T1000 (cell line): ENCODE results near the gene RRAD.
"Not testable (repeated sequence)": the region's sequence is repeated elsewhere in the genome, so short reads cannot be mapped to it uniquely, and the experiment has no call there.

ENCODE experiments used
- DNase-seq: peaks from one replicate; lab custom pipeline; 2025; ENCODE audit warnings: mixed read lengths; lab: John Stamatoyannopoulos, UW

The RRAD gene, protein sequence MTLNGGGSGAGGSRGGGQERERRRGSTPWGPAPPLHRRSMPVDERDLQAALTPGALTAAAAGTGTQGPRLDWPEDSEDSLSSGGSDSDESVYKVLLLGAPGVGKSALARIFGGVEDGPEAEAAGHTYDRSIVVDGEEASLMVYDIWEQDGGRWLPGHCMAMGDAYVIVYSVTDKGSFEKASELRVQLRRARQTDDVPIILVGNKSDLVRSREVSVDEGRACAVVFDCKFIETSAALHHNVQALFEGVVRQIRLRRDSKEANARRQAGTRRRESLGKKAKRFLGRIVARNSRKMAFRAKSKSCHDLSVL

DNA sequence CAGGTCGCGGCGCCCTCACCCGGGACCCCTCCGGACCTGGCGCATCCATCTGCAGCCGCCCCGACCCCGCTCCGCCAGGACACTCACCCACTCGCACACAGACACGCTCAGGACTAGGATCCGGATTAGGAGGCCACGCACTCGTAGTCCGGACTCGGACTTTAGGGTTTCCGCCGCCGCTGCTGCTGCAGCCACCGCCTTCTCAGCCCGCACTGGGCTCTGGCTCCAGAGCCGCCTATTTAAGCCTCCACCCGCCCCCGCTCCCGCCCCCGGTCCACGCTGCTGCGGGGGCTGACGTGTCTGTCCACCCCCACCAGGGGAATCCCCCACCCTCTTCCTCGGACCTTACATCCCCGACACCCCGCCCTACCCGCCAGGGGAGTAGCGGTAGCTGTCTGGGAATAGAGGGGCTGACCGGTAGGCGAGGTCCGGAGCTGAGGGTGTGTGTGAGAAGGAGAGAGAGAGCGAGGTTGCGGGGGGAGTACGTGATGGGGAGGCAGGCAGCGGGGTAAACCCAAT is at the start of gene RRAD:
TSS of gene RRAD (minus strand) at position 214 of the 519 bp plus-strand sequence. CDS start 356 bp downstream, outside the sequence.
- DNase-seq = no peak

DNA sequence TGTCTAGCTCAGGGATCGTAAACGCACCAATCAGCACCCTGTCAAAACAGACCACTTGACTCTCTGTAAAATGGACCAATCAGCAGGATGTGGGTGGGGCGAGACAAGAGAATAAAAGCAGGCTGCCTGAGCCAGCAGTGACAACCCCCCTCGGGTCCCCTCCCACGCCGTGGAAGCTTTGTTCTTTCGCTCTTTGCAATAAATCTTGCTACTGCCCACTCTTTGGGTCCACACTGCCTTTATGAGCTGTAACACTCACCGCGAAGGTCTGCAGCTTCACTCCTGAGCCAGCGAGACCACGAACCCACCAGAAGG is 49.6 kb upstream of the RRAD start:
- not testable (repeated sequence) for DNase-seq

DNA sequence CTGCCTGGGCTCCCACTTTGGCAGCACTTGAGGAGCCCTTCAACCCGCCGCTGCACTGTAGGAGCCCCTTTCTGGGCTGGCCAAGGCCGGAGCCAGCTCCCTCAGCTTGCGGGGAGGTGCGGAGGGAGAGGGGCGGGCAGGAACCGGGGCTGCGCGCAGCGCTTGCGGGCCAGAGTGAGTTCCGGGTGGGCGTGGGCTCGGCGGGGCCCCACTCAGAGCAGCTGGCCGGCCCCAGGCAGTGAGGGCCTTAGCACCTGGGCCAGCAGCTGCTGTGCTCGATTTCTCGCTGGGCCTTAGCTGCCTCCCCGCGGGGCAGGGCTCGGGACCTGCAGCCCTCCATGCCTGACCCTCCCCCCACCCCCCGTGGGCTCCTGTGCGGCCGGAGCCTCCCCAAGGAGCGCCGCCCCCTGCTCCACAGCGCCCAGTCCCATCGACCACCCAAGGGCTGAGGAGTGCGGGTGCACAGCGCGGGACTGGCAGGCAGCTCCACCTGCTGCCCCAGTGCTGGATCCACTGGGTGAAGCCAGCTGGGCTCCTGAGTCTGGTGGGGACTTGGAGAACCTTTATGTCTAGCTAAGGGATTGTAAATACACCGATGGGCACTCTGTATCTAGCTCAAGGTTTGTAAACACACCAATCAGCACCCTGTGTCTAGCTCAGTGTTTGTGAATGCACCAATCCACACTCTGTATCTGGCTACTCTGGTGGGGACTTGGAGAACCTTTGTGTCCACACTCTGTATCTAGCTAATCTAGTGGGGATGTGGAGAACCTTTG is 49.0 kb upstream of the RRAD start:
- DNase-seq = not testable (repeated sequence)

DNA sequence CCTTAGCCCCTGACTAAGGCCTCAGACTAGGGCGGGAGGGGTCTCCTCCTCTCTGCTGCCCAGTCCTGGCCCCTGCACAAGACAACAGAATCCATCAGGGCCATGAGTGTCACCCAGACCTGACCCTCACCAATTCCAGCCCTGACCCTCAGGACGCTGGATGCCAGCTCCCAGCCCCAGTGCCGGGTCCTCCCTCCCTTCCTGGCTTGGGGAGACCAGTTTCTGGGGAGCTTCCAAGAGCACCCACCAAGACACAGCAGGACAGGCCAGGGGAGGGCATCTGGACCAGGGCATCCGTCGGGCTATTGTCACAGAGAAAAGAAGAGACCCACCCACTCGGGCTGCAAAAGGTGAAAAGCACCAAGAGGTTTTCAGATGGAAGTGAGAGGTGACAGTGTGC is 48.4 kb upstream of the RRAD start:
- no peak for DNase-seq

DNA sequence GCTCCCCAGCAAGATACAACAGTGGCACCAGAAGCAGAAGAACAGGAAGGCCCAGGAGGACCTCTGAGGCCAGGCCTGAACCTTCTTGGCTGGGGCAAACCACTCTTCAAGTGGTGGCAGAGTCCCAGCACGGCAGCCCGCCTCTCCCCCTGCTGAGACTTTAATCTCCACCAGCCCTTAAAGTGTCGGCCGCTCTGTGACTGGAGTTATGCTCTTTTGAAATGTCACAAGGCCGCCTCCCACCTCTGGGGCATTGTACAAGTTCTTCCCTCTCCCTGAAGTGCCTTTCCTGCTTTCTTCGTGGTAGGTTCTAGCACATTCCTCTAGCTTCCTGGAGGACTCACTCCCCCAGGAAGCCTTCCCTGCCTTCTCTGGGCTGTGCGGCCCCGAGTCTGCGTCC is 47.6 kb upstream of the RRAD start:
- no peak for DNase-seq

DNA sequence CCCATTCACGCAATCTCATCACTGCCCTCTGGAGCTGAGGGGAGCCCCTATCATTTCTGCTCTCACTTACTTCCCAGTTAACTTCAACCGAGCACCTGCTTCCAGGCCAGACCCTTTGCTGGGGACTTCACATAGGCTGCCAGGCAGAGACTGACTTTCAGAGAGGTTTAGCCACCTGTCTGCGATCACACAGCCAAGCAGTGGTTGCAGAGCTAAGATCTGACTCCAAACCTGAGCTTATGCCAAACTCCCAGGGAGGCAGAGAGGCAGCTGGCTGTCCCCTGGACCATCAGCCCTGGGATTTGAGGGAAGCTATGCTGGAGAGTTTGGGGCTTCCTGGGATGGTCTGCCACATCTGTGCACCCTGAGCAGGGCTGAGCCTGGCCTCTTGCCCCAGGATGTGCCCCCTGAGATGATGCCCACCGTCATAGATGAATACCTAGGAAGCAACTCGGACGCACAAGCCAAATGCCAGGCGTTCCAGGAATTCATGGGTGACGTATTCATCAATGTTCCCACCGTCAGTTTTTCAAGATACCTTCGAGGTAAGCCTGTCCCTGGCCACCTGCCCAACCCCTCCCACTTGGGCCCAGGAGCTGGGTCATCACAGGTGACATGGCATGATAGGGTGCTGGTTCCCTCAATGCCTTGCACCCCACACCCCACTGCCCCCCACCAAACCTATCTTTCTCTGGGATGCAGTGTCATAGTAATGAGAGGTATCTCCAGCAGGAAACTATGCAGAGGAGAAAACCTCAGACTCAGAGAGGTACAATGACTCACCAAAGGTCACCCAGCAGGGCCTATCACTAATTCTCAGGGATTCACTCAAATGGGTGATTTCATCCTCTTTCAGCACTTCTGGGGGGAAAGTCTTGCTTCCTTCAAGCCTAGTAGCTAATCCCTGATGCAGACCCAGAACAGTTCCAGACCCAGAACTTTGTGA is 45.7 kb upstream of the RRAD start:
- peak; percentile 29 for DNase-seq

DNA sequence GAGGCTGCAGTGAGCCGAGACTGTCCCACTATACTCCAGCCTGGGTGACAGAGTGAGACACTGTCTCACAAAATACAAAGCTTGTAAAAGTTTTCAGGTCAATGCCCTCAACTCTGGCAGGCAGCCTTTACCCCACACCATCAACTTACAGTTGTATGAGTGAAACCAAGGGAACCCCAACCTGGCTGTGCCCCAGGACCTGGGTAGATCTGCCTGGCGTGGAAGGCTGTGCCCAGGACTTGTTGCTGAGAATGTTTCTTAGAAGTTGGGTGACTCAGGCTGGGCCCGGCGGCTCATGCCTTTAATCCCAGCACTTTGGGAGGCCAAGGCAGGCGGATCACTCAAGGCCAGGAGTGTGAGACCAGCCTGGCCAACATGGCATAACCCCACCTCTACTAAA is 43.5 kb upstream of the RRAD start:
- no peak for DNase-seq

DNA sequence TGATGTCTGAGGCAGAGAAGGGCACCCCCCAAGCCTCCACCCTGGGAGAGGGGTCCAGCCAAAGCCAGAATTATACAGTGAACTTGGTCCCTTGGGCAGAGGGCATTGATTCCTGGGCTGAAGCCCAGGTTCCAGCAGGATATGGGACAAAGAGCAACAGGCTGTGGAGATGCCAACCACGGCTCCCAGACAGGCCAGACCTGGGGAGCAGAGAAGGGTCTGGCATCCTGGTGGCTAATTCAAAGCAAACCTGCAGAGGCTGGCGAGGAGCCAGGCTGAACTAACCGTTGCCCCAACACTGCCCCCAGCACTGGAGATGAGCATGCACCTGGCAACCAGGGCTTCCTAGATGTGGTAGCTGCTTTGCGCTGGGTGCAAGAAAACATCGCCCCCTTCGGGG is 38.7 kb upstream of the RRAD start:
- DNase-seq = no peak

DNA sequence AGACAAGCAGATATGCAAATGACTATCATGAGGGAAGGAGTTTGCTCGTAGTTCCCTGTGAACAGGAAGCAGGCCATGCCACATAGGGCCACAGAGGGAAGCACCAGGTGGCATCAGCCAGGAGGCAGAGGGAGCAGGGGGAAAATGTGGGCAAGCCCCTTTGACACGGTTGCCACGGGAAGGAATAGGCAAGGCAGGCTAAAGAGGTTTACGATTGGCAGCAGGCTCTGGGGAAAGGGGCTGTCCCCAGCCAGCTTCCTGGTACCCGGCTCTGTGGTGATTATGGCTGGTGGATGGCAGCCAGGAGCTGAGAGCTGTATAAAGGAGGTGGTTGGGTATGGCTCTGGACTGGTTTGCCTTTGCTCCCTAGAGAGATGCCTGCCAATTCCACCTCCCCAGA is 36.6 kb upstream of the RRAD start:
- DNase-seq = no peak

DNA sequence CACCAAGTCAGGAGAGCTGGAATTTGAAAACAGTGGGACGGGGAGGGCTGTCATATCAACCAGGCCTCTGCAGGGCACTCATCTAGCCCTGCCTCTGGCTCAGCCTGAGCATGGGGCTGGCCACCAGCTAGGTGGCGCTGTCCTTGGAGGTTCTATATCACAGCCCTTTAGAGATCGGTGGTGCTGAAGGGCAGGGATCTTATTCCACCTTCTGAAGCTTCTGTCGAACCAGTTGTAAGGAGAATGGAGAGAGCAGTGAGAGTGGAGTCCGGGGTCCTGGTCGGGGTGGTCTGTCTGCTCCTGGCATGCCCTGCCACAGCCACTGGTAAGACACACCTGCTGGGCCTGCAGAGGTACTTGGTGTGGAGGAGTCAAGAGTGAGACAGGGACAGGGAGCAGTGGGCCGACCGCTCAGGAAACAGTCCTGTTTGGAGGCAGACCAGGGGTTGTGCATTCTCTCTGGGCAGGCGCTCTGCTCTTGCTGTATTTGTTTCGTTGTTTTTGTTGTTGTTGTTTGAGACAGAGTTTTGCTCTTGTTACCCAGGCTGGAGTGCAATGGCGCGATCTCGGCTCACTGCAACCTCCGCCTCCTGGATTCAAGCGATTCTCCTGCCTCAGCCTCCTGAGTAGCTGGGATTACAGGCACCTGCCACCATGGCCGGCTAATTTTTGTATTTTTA is 35.9 kb upstream of the RRAD start, which contains the start of gene CES3:
TSS of gene CES3 (plus strand) at position 202 of the 680 bp plus-strand sequence. CDS start at position 244, 42 bp downstream.
- DNase-seq = no peak

DNA sequence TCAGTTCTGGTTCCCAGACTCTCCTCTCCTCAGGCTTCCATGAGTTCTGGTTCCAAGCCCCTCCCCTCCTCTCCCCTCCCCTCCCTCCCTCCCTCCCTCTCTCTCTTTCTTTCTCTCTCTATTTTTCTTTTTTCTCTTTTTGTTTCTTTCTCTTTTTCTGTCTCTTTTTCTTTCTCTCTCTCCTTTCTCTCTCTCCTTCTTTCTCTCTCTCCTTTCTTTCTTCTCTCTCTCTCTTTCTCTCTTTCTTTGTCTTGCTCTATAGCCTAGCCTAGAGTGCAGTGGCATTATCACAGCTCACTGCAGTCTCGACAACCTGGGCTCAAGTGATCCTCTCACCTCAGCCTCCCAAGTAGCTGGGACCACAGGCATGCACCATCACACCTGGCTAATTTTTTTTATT is 34.9 kb upstream of the RRAD start:
- no peak for DNase-seq

DNA sequence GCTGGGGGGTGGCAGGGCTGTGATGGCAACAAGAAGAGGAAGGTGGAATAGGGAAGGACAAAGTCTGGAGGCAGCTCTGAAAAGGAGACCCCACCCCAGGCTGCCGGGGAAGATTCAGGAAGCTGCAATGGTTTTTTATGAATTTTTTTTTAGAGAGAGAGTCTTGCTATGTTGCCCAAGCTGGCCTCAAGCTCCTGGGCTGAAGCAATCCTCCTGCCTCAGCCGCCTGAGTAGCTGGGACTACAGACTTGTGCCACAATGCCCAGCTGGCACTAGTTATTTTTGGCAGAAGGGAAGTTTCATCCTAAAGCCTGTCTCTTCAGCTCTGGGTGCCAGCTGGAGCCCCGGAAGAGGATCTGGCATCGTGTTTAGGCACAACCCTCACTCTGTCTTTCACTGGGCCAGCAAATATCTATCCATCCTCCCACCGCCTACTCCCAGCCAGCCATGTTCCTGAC is 34.4 kb upstream of the RRAD start:
- DNase-seq = no peak

DNA sequence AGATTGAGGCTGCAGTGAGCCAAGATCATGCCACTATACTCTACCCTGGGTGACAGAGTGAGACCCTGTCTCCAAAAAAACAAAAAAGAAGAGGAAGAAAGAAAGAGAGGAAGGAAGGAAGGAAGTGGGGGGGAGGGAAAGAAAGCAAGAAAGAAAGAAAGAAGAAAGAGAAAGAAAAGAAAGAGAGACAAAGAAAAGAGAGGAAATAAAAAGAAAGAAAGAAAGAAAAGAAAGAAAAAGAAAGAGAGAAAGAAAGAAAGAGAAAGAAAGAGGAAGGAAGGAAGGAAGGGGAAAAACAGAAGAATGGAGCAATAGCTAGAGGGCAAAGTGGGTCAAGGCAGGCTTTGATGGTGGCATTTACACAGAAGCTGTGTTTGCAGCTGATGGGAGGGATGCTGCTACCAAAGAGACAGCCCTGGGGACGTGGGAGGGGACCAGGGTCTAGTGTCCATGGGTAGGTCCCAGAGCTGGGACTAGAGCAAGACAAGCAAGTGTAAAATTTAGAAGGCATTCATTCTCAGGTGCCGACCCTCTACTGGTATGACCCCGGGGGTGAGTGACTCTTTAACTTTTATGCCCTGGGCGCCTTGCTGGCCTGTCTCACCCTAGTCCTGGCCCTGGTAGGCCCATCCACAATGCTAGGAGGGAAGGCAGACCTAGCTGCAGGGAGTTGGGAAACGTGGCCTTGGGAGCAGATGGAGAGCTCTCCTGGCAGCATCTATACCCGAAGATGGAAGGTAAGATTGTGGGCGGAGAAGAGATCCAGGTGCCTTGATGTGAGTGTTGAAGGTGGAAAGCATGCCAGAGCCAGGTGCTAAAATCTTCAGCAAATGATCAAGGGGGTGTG is 33.7 kb upstream of the RRAD start:
- DNase-seq = no peak

DNA sequence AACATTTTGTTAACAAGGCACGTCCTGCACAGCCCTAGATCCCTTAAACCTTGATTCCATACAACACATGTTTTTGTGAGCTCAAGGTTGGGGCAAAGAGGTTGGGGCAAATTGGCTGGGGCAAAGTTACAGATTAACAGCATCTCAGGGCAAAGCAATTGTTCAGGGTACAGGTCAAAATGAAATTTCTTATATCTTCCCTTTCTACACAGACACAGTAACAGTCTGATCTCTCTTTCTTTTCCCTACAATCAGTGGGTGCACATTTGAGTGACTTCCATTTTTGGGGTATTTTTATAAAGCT is 30.8 kb upstream of the RRAD start:
- DNase-seq = not testable (repeated sequence)

DNA sequence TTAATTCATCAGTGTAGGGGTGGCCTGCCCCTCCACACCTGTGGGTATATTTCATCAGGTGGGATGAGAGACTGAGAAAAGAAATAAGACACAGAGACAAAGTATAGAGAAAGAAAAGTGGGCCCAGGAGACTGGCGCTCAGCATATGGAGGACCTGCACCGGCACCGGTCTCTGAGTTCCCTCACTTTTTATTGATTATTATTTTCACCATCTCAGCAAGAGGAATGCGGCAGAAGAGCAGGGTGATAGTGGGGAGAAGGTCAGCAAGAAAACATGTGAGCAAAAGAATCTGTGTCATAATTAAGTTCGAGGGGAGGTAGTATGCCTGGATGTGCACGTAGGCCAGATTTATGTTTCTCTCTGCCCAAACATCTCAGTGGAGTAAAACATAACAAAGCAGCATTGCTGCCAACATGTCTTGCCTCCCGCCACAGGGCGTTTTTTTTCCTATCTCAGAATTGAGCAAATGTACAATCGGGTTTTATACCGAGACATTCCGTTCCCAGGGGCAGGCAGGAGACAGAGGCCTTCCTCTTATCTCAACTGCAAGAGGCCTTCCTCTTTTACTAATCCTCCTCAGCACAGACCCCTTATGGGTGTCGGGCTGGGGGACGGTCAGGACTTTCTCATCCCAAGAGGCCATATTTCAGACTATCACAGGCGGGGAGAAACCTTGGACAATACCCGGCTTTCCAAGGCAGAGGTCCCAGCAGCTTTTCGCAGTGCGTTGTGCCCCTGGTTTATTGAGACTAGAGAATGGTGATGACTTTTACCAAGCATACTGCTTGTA is 30.2 kb upstream of the RRAD start:
- not testable (repeated sequence) for DNase-seq

DNA sequence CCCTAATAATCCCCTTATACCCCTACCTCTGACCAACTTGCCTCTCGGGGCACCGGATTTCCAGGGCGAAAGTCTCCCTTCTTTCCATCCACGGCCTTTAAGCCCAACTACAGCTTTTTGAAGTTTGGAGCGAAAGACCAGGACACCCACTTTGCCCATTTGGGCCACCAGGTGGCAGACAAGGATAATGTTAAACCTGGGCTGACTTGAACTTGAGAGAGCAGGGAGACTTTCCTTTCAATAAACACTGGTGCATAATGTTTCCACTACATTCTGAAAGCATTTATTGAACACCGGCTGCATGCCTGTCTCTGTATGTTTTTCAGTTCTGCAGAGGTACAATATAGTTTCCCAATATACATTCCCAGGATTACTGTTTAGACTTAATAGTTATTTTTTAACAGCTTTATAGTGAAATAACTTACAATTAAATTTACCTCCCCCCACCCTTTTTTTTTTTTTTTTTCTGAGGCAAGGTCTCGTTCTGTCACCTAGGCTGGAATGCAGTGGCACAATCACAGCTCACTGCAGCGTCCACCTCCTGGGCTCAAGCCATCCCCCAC is 28.8 kb upstream of the RRAD start:
- peak; percentile 29 for DNase-seq

DNA sequence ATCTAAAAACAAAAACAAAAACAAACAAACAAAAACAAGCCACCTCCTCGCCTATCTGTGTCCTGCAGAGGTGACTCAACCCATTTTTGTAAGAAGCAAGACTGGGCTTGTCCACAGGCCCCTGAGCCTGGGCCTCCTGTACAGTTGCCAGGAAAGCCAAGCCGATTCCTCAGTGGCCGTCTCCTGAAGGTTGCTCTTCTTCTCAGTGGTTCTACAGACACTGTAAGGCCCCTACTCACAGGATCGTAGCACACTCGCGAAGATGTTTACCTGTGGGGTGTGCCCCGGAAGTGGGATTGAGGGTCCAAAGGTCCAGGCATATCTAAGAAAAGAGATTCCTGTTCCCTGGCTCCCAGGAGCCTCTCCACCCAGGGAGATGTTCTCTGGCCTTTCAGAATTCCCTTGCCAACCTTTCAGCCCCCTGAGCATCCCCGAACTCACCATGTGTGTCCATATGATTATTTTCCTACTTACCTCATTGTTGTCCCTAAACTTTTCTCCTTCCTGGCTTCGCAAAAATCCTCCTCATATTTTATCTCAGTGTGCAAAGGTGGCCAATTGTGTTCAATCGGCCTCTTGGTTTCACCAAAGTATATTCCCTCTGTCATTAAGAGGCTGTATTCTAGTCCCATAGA is 28.2 kb upstream of the RRAD start:
- no peak for DNase-seq

DNA sequence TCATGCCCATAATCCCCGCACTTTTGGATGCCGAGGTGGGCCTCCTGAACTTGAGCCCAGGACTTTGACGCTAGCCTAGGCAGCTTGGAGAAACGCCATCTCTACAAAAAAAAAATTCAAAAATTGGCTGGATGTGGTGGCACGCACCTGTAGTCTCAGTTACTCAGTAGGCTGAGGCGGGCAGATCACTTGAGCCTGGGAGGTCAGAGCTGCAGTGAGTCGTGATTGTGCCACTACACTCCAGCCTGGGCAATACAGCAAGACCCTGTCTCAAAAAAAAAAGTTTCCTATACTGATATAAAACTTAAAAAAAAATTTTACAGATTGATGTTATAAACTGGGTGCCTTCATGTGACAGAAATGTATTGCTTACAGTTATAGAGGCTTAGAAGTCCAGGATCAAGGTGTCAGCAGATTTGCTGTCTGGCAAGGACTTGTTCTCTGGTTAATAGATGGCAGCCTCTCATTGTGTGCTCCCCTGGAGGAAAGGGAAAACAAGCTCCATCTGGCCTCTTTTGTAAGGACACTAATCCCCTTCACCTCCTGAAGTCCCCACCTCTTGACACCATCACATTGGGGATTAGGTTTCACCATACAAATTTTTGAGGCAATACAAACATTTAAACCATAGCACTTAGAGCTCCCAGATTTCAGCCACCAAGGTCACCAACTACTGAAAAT is 27.2 kb upstream of the RRAD start:
- no peak for DNase-seq
